ENCODE measurements around the gene GFOD1.
"Not testable (repeated sequence)": the region's sequence is repeated elsewhere in the genome, so short reads cannot be mapped to it uniquely, and the experiment has no call there.

The GFOD1 gene

GRCh38 chr6:13466304-13467215 is 20.8 kb downstream of the GFOD1 start:
- in situ Hi-C loops (cut with MboI; ENCODE audit: low sequenced_read_pairs), result no loop called here

GRCh38 chr6:13465734-13466133 is 21.7 kb downstream of the GFOD1 start:
- in situ Hi-C loops (cut with MboI; ENCODE audit: low sequenced_read_pairs), result no loop called here

- in situ Hi-C loops (cut with MboI; ENCODE audit: low sequenced_read_pairs), result no loop called here
These were observed 23.5 kb downstream of the GFOD1 start for GRCh38 chr6:13463941-13464340.

- in situ Hi-C loops (cut with MboI; ENCODE audit: low sequenced_read_pairs), result no loop called here
These were observed 24.1 kb downstream of the GFOD1 start for GRCh38 chr6:13463328-13463717.

GRCh38 chr6:13462458-13463327 is 24.7 kb downstream of the GFOD1 start:
- in situ Hi-C loops (cut with MboI; ENCODE audit: low sequenced_read_pairs), result no loop called here

GRCh38 chr6:13461805-13462204 is 25.6 kb downstream of the GFOD1 start:
- in situ Hi-C loops (cut with MboI; ENCODE audit: low sequenced_read_pairs), result no loop called here

GRCh38 chr6:13461307-13461706 is 26.1 kb downstream of the GFOD1 start:
- in situ Hi-C loops (cut with MboI; ENCODE audit: low sequenced_read_pairs), result no loop called here

GRCh38 chr6:13460289-13460688 is 27.1 kb downstream of the GFOD1 start:
- in situ Hi-C loops (cut with MboI; ENCODE audit: low sequenced_read_pairs), result not testable (repeated sequence)

GRCh38 chr6:13457577-13457976 is 29.8 kb downstream of the GFOD1 start:
- in situ Hi-C loops (cut with MboI; ENCODE audit: low sequenced_read_pairs), result no loop called here

GRCh38 chr6:13455552-13455966 is 31.8 kb downstream of the GFOD1 start:
- in situ Hi-C loops (cut with MboI; ENCODE audit: low sequenced_read_pairs), result no loop called here

GRCh38 chr6:13454286-13455221 is 32.8 kb downstream of the GFOD1 start:
- in situ Hi-C loops (cut with MboI; ENCODE audit: low sequenced_read_pairs), result no loop called here

GRCh38 chr6:13453771-13454251 is 33.6 kb downstream of the GFOD1 start:
- in situ Hi-C loops (cut with MboI; ENCODE audit: low sequenced_read_pairs), result no loop called here

- in situ Hi-C loops (cut with MboI; ENCODE audit: low sequenced_read_pairs), result no loop called here
These were observed 34.2 kb downstream of the GFOD1 start for GRCh38 chr6:13453153-13453552.

GRCh38 chr6:13452346-13453117 is 34.9 kb downstream of the GFOD1 start:
- in situ Hi-C loops (cut with MboI; ENCODE audit: low sequenced_read_pairs), result no loop called here

- in situ Hi-C loops (cut with MboI; ENCODE audit: low sequenced_read_pairs), result no loop called here
These were observed 36.1 kb downstream of the GFOD1 start for GRCh38 chr6:13451181-13451895.

GRCh38 chr6:13450628-13451027 is 36.8 kb downstream of the GFOD1 start:
- in situ Hi-C loops (cut with MboI; ENCODE audit: low sequenced_read_pairs), result no loop called here

- in situ Hi-C loops (cut with MboI; ENCODE audit: low sequenced_read_pairs), result no loop called here
These were observed 39.3 kb downstream of the GFOD1 start for GRCh38 chr6:13447949-13448724.

GRCh38 chr6:13446381-13446780 is 41.0 kb downstream of the GFOD1 start:
- in situ Hi-C loops (cut with MboI; ENCODE audit: low sequenced_read_pairs), result no loop called here
